MM.1S (cell line): Measurements from ENCODE around the gene SYNPO2.

Source experiments
- CTCF ChIP-seq: fragments of 300-600 bp; sonication (generic); IDR thresholded peaks from 2 replicates; pipeline ENCODE4 v1.5.1; 2016; ENCODE audit warnings: antibody characterized with exemption, low read length, mixed read lengths
- EZH2phosphoT487 ChIP-seq: fragments of 300-600 bp; sonication (generic); IDR thresholded peaks from 2 replicates; pipeline ENCODE4 v1.6.1; 2018; ENCODE audit warnings: antibody characterized with exemption, low read length

DNA sequence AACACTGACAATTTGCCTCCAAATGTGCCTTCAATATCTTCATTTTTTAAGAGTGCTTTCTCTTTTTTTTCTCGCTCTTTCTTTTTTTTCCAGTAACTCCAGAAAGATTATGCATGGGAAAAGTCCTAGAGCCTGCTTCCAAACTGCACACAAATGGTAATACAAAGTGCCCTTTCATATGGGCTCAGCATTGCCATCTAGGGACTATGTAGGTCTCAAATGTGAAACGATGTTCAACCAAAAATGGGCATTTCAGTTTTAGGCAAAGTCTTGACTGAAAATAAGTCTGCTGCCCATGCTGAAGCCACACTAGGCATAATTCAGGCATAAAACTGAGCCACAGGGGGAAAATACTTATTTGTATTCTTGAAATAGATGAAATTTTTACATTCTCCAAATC is 65.6 kb downstream of the SYNPO2 start:
- no peak for TF ChIP-seq CTCF
- TF ChIP-seq EZH2phosphoT487 = no peak
